GM23338 (cell line): ENCODE results near the gene OLR1. TPM values are rescaled to one million over a fixed set of nuclear protein-coding genes. Genes with fewer than 3 reads are reported as not detected.
"Not testable (repeated sequence)": the region's sequence is repeated elsewhere in the genome, so short reads cannot be mapped to it uniquely, and the experiment has no call there.

ENCODE experiments used
- ATAC-seq: fragments of 200-7000 bp; cut with Tn5 transposase; 3 replicates; pipeline ENCODE4 v1.9.1; 2020
- DNase-seq: peaks from one replicate; pipeline ENCODE4 v3.0.0-alpha.2; 2015; ENCODE audit warnings: low spot score
- H2AFZ ChIP-seq: fragments of 200-600 bp; sonication (generic); 2 replicates; pipeline ENCODE4 v1.8.0; 2016; ENCODE audit warnings: antibody characterized with exemption, mild to moderate bottlenecking, moderate library complexity
- H3F3A ChIP-seq: fragments of 200-600 bp; sonication (generic); replicated peaks from 2 replicates; pipeline ENCODE4 v1.8.0; 2017; ENCODE audit warnings: antibody characterized with exemption, mixed run types, low read depth
- H3K27ac ChIP-seq: fragments of 200-600 bp; sonication (generic); 2 replicates; pipeline ENCODE4 v1.6.1; 2016; ENCODE audit warnings: low read depth
- H3K27me3 ChIP-seq: fragments of 200-600 bp; sonication (generic); 2 replicates; pipeline ENCODE4 v1.8.0; 2016; ENCODE audit warnings: mild to moderate bottlenecking, mixed run types, moderate library complexity; ENCODE audit not compliant: insufficient read depth
- H3K36me3 ChIP-seq: fragments of 200-600 bp; sonication (generic); 2 replicates; pipeline ENCODE4 v1.8.0; 2016; ENCODE audit warnings: mild to moderate bottlenecking; ENCODE audit not compliant: insufficient read depth
- H3K4me1 ChIP-seq: fragments of 200-600 bp; sonication (generic); 2 replicates; pipeline ENCODE4 v1.8.0; 2016; ENCODE audit warnings: mild to moderate bottlenecking, moderate library complexity; ENCODE audit not compliant: insufficient read depth
- H3K4me2 ChIP-seq: fragments of 200-600 bp; sonication (generic); 2 replicates; pipeline ENCODE4 v1.7.1; 2017; ENCODE audit warnings: mixed run types
- H3K4me3 ChIP-seq: fragments of 200-600 bp; sonication (generic); 2 replicates; pipeline ENCODE4 v1.6.1; 2016; ENCODE audit warnings: mixed run types
- H3K79me2 ChIP-seq: fragments of 200-600 bp; sonication (generic); replicated peaks from 2 replicates; pipeline ENCODE4 v1.8.0; 2017; ENCODE audit warnings: mild to moderate bottlenecking; ENCODE audit not compliant: insufficient read depth
- H3K9me2 ChIP-seq: fragments of 200-600 bp; sonication (generic); 2 replicates; pipeline ENCODE4 v1.8.0; 2017; ENCODE audit not compliant: insufficient read depth
- H4K20me1 ChIP-seq: fragments of 200-600 bp; sonication (generic); replicated peaks from 2 replicates; pipeline ENCODE4 v1.8.0; 2017; ENCODE audit warnings: mild to moderate bottlenecking; ENCODE audit not compliant: insufficient read depth
- H3K27ac Mint-ChIP-seq: 2 replicates; pipeline ENCODE4 v1.8.0; 2020; ENCODE audit warnings: inconsistent platforms, mild to moderate bottlenecking, moderate library complexity, mixed read lengths
- H3K27me3 Mint-ChIP-seq: 3 replicates; pipeline ENCODE4 v1.8.0; 2022; ENCODE audit warnings: low read depth, mild to moderate bottlenecking, moderate library complexity, mixed read lengths, inconsistent platforms; ENCODE audit not compliant: insufficient read depth, poor library complexity
- H3K36me3 Mint-ChIP-seq: 3 replicates; pipeline ENCODE4 v1.8.0; 2021; ENCODE audit warnings: low read depth, mild to moderate bottlenecking, inconsistent platforms, moderate library complexity, mixed read lengths
- H3K4me1 Mint-ChIP-seq: 3 replicates; pipeline ENCODE4 v1.8.0; 2020; ENCODE audit warnings: mild to moderate bottlenecking, inconsistent platforms, mixed read lengths
- H3K4me3 Mint-ChIP-seq: 3 replicates; pipeline ENCODE4 v1.8.0; 2021; ENCODE audit warnings: moderate library complexity, mild to moderate bottlenecking, inconsistent platforms, mixed read lengths
- H3K9me3 Mint-ChIP-seq: 3 replicates; pipeline ENCODE4 v1.8.0; 2020; ENCODE audit warnings: moderate library complexity, mild to moderate bottlenecking, inconsistent platforms, mixed read lengths
- CTCF ChIP-seq, 2 experiments: fragments of 200-600 bp in 1 of 2; sonication (generic) in 1 of 2; conservative IDR thresholded peaks; 2 replicates each; pipeline versions ENCODE4 v1.5.1 to v1.6.1; 2016 to 2017; ENCODE audit warnings: antibody characterized with exemption in 2 of 2, low read depth in 2 of 2, mild to moderate bottlenecking in 2 of 2, moderate library complexity in 1 of 2
- EZH2 ChIP-seq: fragments of 200-600 bp; sonication (generic); IDR thresholded peaks from one replicate; pipeline ENCODE4 v1.8.0; 2017; ENCODE audit warnings: antibody characterized with exemption, mild to moderate bottlenecking, low read depth; ENCODE audit not compliant: unreplicated experiment
- EZH2phosphoT487 ChIP-seq: fragments of 200-600 bp; sonication (generic); IDR thresholded peaks from one replicate; pipeline ENCODE4 v1.8.1; 2018; ENCODE audit warnings: antibody characterized with exemption; ENCODE audit not compliant: unreplicated experiment
- JUNB ChIP-seq: IDR thresholded peaks from one replicate; pipeline ENCODE4 v1.6.1; 2016; ENCODE audit warnings: antibody characterized with exemption; ENCODE audit not compliant: unreplicated experiment
- NANOG ChIP-seq: IDR thresholded peaks from 2 replicates; pipeline ENCODE4 v1.6.1; 2016; ENCODE audit warnings: antibody characterized with exemption, borderline replicate concordance
- POLR2AphosphoS5 ChIP-seq: IDR thresholded peaks from 2 replicates; pipeline ENCODE4 v1.6.1; 2016; ENCODE audit warnings: antibody characterized with exemption, low read depth
- REST ChIP-seq: IDR thresholded peaks from one replicate; pipeline ENCODE4 v1.6.1; 2018; ENCODE audit warnings: antibody characterized with exemption; ENCODE audit not compliant: unreplicated experiment
- STAT1 ChIP-seq: IDR thresholded peaks from one replicate; pipeline ENCODE4 v1.6.1; 2016; ENCODE audit warnings: antibody characterized with exemption; ENCODE audit not compliant: unreplicated experiment
- ZNF114 ChIP-seq: fragments of 250-450 bp; sonication (Bioruptor Pico); IDR thresholded peaks from 2 replicates; pipeline ENCODE4 v1.5.0; 2020; ENCODE audit warnings: mild to moderate bottlenecking, moderate library complexity
- ZNF331 ChIP-seq: fragments of 250-450 bp; sonication (Bioruptor Pico); IDR thresholded peaks from 2 replicates; pipeline ENCODE4 v1.5.0; 2020; ENCODE audit warnings: low read depth, mild to moderate bottlenecking, moderate library complexity
- polyA plus RNA-seq: library from polyadenylated mRNA; unstranded; fragments of >200 nt; fragmentation: Nextera tagmentation; extraction: Ambion mirVana; gene quantifications from 2 replicates; pipeline ENCODE4 v1.2.1, GENCODE V29; 2016
- total RNA-seq: library from RNA; depleted of rRNA; stranded (reverse); fragments of >200 nt; shearing (Covaris generic); gene quantifications from 2 replicates; pipeline ENCODE4 v1.2.3, GENCODE V29; 2014

OLR1 gene
- total and polyA plus RNA-seq, 2 experiments from 2014 or later = not detected

- TF ChIP-seq CTCF (conservative IDR thresholded peaks at IDR 0.05; ENCODE audit: low read depth in 2 of 2) = no peak
- TF ChIP-seq ZNF114 (CRISPR knock-in tag) = no peak
- no peak for TF ChIP-seq ZNF331 (CRISPR knock-in tag)
- no peak for TF ChIP-seq EZH2phosphoT487
- no peak for TF ChIP-seq NANOG
- no peak for TF ChIP-seq POLR2AphosphoS5
- no peak for TF ChIP-seq REST
These were observed 46.1 kb upstream of the OLR1 start (continued) for GRCh38 chr12:10218021-10218420.

GRCh38 chr12:10215946-10216345 lies 44.0 kb upstream of the OLR1 start:
- DNase-seq, H4K20me1 ChIP-seq, H3K9me2 ChIP-seq, H3K9me3 Mint-ChIP-seq, H3K27me3 ChIP-seq, H3K4me3 Mint-ChIP-seq, H2AFZ ChIP-seq, H3K27ac Mint-ChIP-seq, H3F3A ChIP-seq, ATAC-seq, H3K27ac ChIP-seq: not testable (repeated sequence)
- H3K4me1 ChIP-seq = peaks cover 17% of the 10 kb centered on the region
- H3K36me3 ChIP-seq = peaks cover 13% of the 10 kb centered on the region; the same call in 1 of the 2 replicates
- peaks cover 23% of the 10 kb centered on the region for H3K36me3 Mint-ChIP-seq
- peak overlapping the region; percentile 95; the same call in 1 of the 2 replicates for H3K4me3 ChIP-seq
- H3K4me1 Mint-ChIP-seq = peaks cover 18% of the 10 kb centered on the region
- peak overlapping the region; percentile 87 for H3K4me2 ChIP-seq
- peaks cover 11% of the 10 kb centered on the region for H3K27me3 Mint-ChIP-seq
- H3K79me2 ChIP-seq = peaks cover 41% of the 10 kb centered on the region

GRCh38 chr12:10215436-10215835 lies 43.5 kb upstream of the OLR1 start:
- Mint-ChIP-seq H3K27ac (peak overlapping the region; percentile 74; the same call in 1 of the 2 replicates), H3K4me3 (peak overlapping the region; percentile 95), H3K27me3 (peaks cover 11% of the 10 kb centered on the region), H3K4me1 (peaks cover 18% of the 10 kb centered on the region), H3K36me3 (peaks cover 18% of the 10 kb centered on the region), H3K9me3 (no peaks in the 10 kb centered on the region; the same call in 2 of the 3 replicates)
- peak overlapping the region; percentile 87 for H3K4me2 ChIP-seq
- H3K36me3 ChIP-seq = peaks cover 9% of the 10 kb centered on the region; the same call in 1 of the 2 replicates
- H3K79me2 ChIP-seq = peaks cover 41% of the 10 kb centered on the region
- 0 out of 2 replicates have a peak, but pooled peaks cover 2% of the 10 kb centered on the region for H4K20me1 ChIP-seq
- ATAC-seq = no peak
- H3K4me1 ChIP-seq = peaks cover 17% of the 10 kb centered on the region
- peak overlapping the region; percentile 95; the same call in 1 of the 2 replicates for H3K4me3 ChIP-seq
- no peaks in the 10 kb centered on the region for H3K9me2 ChIP-seq
- H3K27me3 ChIP-seq = no peaks in the 10 kb centered on the region
- no peaks in the 10 kb centered on the region for H3F3A ChIP-seq
- DNase-seq = peak; percentile 40
- TF ChIP-seq ZNF331 (CRISPR knock-in tag) (no peak), JUNB (no peak), STAT1 (no peak), EZH2 (no peak), ZNF114 (CRISPR knock-in tag) (no peak)
- H2AFZ ChIP-seq = no peak overlapping the region
- H3K27ac ChIP-seq = no peak overlapping the region
